HepG2 (cell line): ENCODE data around the gene ILDR2. TPM values are rescaled to one million over a fixed set of nuclear protein-coding genes. Genes with fewer than 3 reads are reported as not detected.

ENCODE experiments used
- ATAC-seq: fragments of 200-7000 bp; cut with Tn5 transposase; 3 replicates; pipeline ENCODE4 v1.9.1; 2020; ENCODE audit warnings: mild to moderate bottlenecking, moderate library complexity
- BruUV-seq: library from RNA; stranded (reverse); fragments of 400-500 nt; replicated peaks from 2 replicates; lab custom pipeline; 2021; lab: Mats Ljungman, UMichigan
- CTCF ChIA-PET: fragments of 300-600 bp; formaldehyde crosslinking; extraction: SDS; loops from one replicate; lab custom pipeline; 2021; ENCODE audit warnings: low total read pairs, inconsistent platforms, low intra/inter-chr PET ratio; lab: Yijun Ruan, JAX
- POLR2A ChIA-PET: fragments of 350-600 bp; sonication (Branson Sonifier 250); formaldehyde crosslinking; loops from one replicate; lab custom pipeline; 2020; ENCODE audit warnings: antibody characterized with exemption, inconsistent platforms; lab: Yijun Ruan, JAX
- DNase-seq: peaks from one replicate; pipeline ENCODE4 v3.0.0-alpha.2; 2015; ENCODE audit warnings: low spot score
- FAIRE-seq: peaks from 3 replicates; lab custom pipeline; 2011; peaks lifted over from hg19 to GRCh38; lab: Jason Lieb, UNC
- H2AFZ ChIP-seq: one replicate; pipeline ENCODE4 v1.6.1; 2011; ENCODE audit warnings: low read length, inconsistent platforms
- H3K27ac ChIP-seq: fragments of 300-600 bp; 3 replicates; pipeline ENCODE4 v1.8.0; 2011; ENCODE audit warnings: mixed run types, mild to moderate bottlenecking, mixed read lengths, low read length, inconsistent platforms; ENCODE audit not compliant: insufficient read depth; ENCODE audit errors: extremely low read length
- H3K27me3 ChIP-seq, 2 experiments: fragments of 200-600 bp in 1 of 2; 2 replicates in 1 of 2; 3 replicates in 1 of 2; pipeline versions ENCODE4 v1.6.0 to v1.8.0; 2011; ENCODE audit warnings: low read length in 2 of 2, mild to moderate bottlenecking in 2 of 2, moderate library complexity in 2 of 2, inconsistent platforms in 1 of 2; ENCODE audit not compliant: insufficient read depth in 2 of 2, control insufficient read depth in 1 of 2
- H3K36me3 ChIP-seq, 2 experiments: fragments of 200-600 bp in 1 of 2; replicated peaks in 1 of 2; 2 replicates in 1 of 2; 3 replicates in 1 of 2; pipeline versions ENCODE4 v1.5.1 to v1.8.0; 2011; ENCODE audit warnings: low read length in 2 of 2, inconsistent platforms in 1 of 2; ENCODE audit not compliant: insufficient read depth in 2 of 2, control insufficient read depth in 1 of 2
- H3K4me1 ChIP-seq: 2 replicates; pipeline ENCODE4 v1.5.1; 2012; ENCODE audit warnings: low read length, inconsistent platforms; ENCODE audit not compliant: insufficient read depth
- H3K4me2 ChIP-seq: 2 replicates; pipeline ENCODE4 v1.6.0; 2011; ENCODE audit warnings: low read depth, low read length, inconsistent platforms
- H3K4me3 ChIP-seq, 3 experiments: fragments of 200-600 bp in 1 of 3; sonication (generic), shearing (Covaris generic) in 1 of 3; replicated peaks in 1 of 3; 2 replicates each; pipeline ENCODE4 v1.5.1; 2011 to 2016; ENCODE audit warnings: low read length in 3 of 3, inconsistent platforms in 2 of 3, low read depth in 2 of 3, mild to moderate bottlenecking in 2 of 3, control low read depth in 1 of 3, mixed read lengths in 1 of 3; ENCODE audit not compliant: insufficient read depth in 1 of 3
- H3K79me2 ChIP-seq: one replicate; pipeline ENCODE4 v1.6.1; 2011; ENCODE audit warnings: low read length, inconsistent platforms; ENCODE audit not compliant: insufficient read depth
- H3K9ac ChIP-seq: 2 replicates; pipeline ENCODE4 v1.6.0; 2011; ENCODE audit warnings: mild to moderate bottlenecking, low read depth, low read length, inconsistent platforms; ENCODE audit not compliant: insufficient read depth
- H3K9me3 ChIP-seq: 2 replicates; pipeline ENCODE4 v1.5.1; 2012; ENCODE audit warnings: mild to moderate bottlenecking, low read length
- H4K20me1 ChIP-seq: 2 replicates; pipeline ENCODE4 v1.6.0; 2011; ENCODE audit warnings: inconsistent platforms, mild to moderate bottlenecking, low read length, moderate library complexity; ENCODE audit not compliant: insufficient read depth
- BCL6 ChIP-seq: IDR thresholded peaks from 2 replicates; pipeline ENCODE4 v1.6.1; 2016; ENCODE audit warnings: missing genetic modification reagents, missing compliant biosample characterization
- CC2D1A ChIP-seq: sonication (generic); formaldehyde crosslinking; IDR thresholded peaks from 2 replicates; pipeline ENCODE4 v1.8.1; 2023; ENCODE audit warnings: mild to moderate bottlenecking, missing genetic modification reagents
- HCFC1 ChIP-seq: fragments of 150-350 bp; IDR thresholded peaks from 2 replicates; pipeline ENCODE4 v1.6.1; 2014; ENCODE audit warnings: low read depth, low read length
- JARID2 ChIP-seq: sonication (generic); formaldehyde crosslinking; IDR thresholded peaks from 2 replicates; pipeline ENCODE4 v1.8.1; 2023; ENCODE audit warnings: missing genetic modification reagents, inconsistent platforms; ENCODE audit not compliant: insufficient replicate concordance
- MAFK ChIP-seq, 2 experiments: IDR thresholded peaks in 1 of 2; conservative IDR thresholded peaks in 1 of 2; 2 replicates each; pipeline ENCODE4 v1.6.1; 2011; ENCODE audit warnings: improper control_type of control experiment in 2 of 2, low read length in 2 of 2
- MXI1 ChIP-seq: IDR thresholded peaks from 3 replicates; pipeline ENCODE4 v1.6.1; 2012; ENCODE audit warnings: low read depth, low read length, inconsistent platforms, borderline replicate concordance
- PATZ1 ChIP-seq: sonication (generic); formaldehyde crosslinking; IDR thresholded peaks from 2 replicates; pipeline ENCODE4 v1.4.0; 2020; ENCODE audit warnings: missing genetic modification reagents
- RBAK ChIP-seq: sonication (generic); formaldehyde crosslinking; IDR thresholded peaks from 2 replicates; pipeline ENCODE4 v1.5.1; 2020; ENCODE audit warnings: mild to moderate bottlenecking, missing genetic modification reagents
- ZBTB40 ChIP-seq, 2 experiments: fragments of 450-650 bp in 1 of 2; sonication (generic) in 1 of 2; formaldehyde crosslinking in 1 of 2; IDR thresholded peaks; 2 replicates each; pipeline versions ENCODE4 v1.6.1 to v1.8.0; 2016 to 2022; ENCODE audit warnings: antibody characterized with exemption in 1 of 2, mild to moderate bottlenecking in 1 of 2, missing genetic modification reagents in 1 of 2
- ZNF576 ChIP-seq: sonication (generic); formaldehyde crosslinking; IDR thresholded peaks from 2 replicates; pipeline ENCODE4 v1.4.0; 2020; ENCODE audit warnings: mild to moderate bottlenecking, missing genetic modification reagents
- ZNF691 ChIP-seq: sonication (generic); formaldehyde crosslinking; IDR thresholded peaks from 2 replicates; pipeline ENCODE4 v1.4.0; 2020; ENCODE audit warnings: missing genetic modification reagents, low read depth, mild to moderate bottlenecking, borderline replicate concordance
- ZNF720 ChIP-seq: sonication (generic); formaldehyde crosslinking; IDR thresholded peaks from 2 replicates; pipeline ENCODE4 v1.4.0; 2020; ENCODE audit warnings: missing genetic modification reagents
- ZNF788 ChIP-seq: sonication (generic); formaldehyde crosslinking; IDR thresholded peaks from 2 replicates; pipeline ENCODE4 v1.5.0; 2020; ENCODE audit warnings: mild to moderate bottlenecking, missing genetic modification reagents, borderline replicate concordance
- WGBS: methylation state at CpG from one replicate; pipeline ENCODE4 v1.1.6; 2017; ENCODE audit warnings: low lambda C conversion rate; 5-methylcytosine and 5-hydroxymethylcytosine counted together
- in situ Hi-C: cut with HindIII; loops from 2 replicates; pipeline ENCODE4 v1.10.0; 2017; ENCODE audit warnings: low pct_unique_long_range_greater_than_20kb; ENCODE audit not compliant: extremely low pct_ligation_motif_present
- intact Hi-C: fragments of 100-400 bp; cut with micrococcal nuclease; formaldehyde crosslinking; loops from one replicate; pipeline ENCODE4 v1.10.0; 2022; ENCODE audit not compliant: unreplicated experiment
- polyA plus RNA-seq, 8 experiments: library from polyadenylated mRNA; depleted of rRNA in 3 of 8; stranded (reverse) in 7 of 8; unstranded in 1 of 8; fragments of >200 nt; fragmentation: Illumina TruSeq in 4 of 8; extraction: Trizol in 4 of 8; gene quantifications; 2 replicates each; pipeline versions ENCODE4 v1.2.1 to v1.2.3, GENCODE V29; 2011 to 2016; ENCODE audit warnings: low read depth in 4 of 8, missing spikeins in 1 of 8, mixed read lengths in 1 of 8; ENCODE audit not compliant: insufficient read depth in 1 of 8
- total RNA-seq, 5 experiments: library from RNA; depleted of rRNA; stranded (reverse); fragments of >200 nt; fragmentation: Illumina TruSeq; extraction: Trizol; gene quantifications; 2 replicates each; pipeline ENCODE4 v1.2.3, GENCODE V29; 2016; ENCODE audit warnings: low read depth in 1 of 5

Gene ILDR2
- total and polyA plus RNA-seq, 2 of the 13 experiments (the other 11 are each of a cell fraction or from before 2014, with no cell fraction given), result 0.04 TPM; not detected in 1

- H3K27me3 ChIP-seq, result peaks cover 0 to 28% of the 10 kb centered on the region in 2 experiments; a peak in 3 of 5 replicates
- WGBS, result 0% methylated on average over 1 of the region's 1 CpG
- CTCF ChIA-PET, result no interaction called here
Observed at GRCh38 chr1:166978821-166979220, 3.5 kb upstream of the ILDR2 start.

More at GRCh38 chr1:166978821-166979220, 3.5 kb upstream of the ILDR2 start:
- POLR2A ChIA-PET, result no interaction called here
- Histone ChIP-seq H3K4me3 (no peak overlapping the region), H3K9me3 (no peaks in the 10 kb centered on the region), H3K27ac (no peak overlapping the region), H3K9ac (no peak overlapping the region), H3K4me1 (peaks cover 10% of the 10 kb centered on the region; the same call in 1 of the 2 replicates), H3K36me3 (no peaks in the 10 kb centered on the region), H3K79me2 (no peaks in the 10 kb centered on the region), H3K4me2 (no peak overlapping the region), H2AFZ (no peak overlapping the region), H4K20me1 (no peaks in the 10 kb centered on the region)
- in situ Hi-C loops, result no loop called here
- no TSS peak for BruUV-seq
- intact Hi-C loops, result no loop called here
- TF ChIP-seq CC2D1A (CRISPR knock-in tag), result no peak
- TF ChIP-seq HCFC1, result no peak
- no peak for TF ChIP-seq ZBTB40 (IDR thresholded peaks at IDR 0.05)
- no peak for TF ChIP-seq ZBTB40 (CRISPR knock-in tag; IDR thresholded peaks at IDR 0.05)
- no peak for TF ChIP-seq MAFK (conservative IDR thresholded peaks at IDR 0.05 in 1 of 2, IDR thresholded peaks at IDR 0.05 in 1 of 2; ENCODE audit: low read length in 2 of 2)
- TF ChIP-seq ZNF576 (CRISPR knock-in tag), result no peak
- no peak for TF ChIP-seq MXI1
- TF ChIP-seq ZNF788 (CRISPR knock-in tag), result no peak
- TF ChIP-seq PATZ1, result no peak
- TF ChIP-seq BCL6 (CRISPR knock-in tag), result no peak
- TF ChIP-seq JARID2 (CRISPR knock-in tag), result no peak
- no peak for TF ChIP-seq ZNF691 (CRISPR knock-in tag)
- TF ChIP-seq RBAK (CRISPR knock-in tag), result no peak
- no peak for TF ChIP-seq ZNF720 (CRISPR knock-in tag)
- ATAC-seq (no peak), DNase-seq (no peak), FAIRE-seq (no peak)
